Liver (tissue), 9 donors: ENCODE data around the gene RAB23. TPM values are rescaled to one million over a fixed set of nuclear protein-coding genes. Genes with fewer than 3 reads are reported as not detected.

ENCODE experiments used
- DNase-seq: peaks from one replicate; pipeline ENCODE4 v3.0.0-alpha.2; 2017; ENCODE audit warnings: low spot score
- H3K27ac ChIP-seq, 2 donors: one replicate each; pipeline ENCODE4 v1.7.0; 2013; ENCODE audit warnings: inconsistent platforms in 2 of 2, low read length in 2 of 2, control low read depth in 1 of 2, low read depth in 1 of 2, mild to moderate bottlenecking in 1 of 2
- H3K27me3 ChIP-seq, 4 donors: one replicate each; pipeline versions ENCODE4 v1.6.1 to v1.7.0; 2013; ENCODE audit warnings: low read length in 3 of 4, inconsistent platforms in 1 of 4, mild to moderate bottlenecking in 1 of 4, moderate library complexity in 1 of 4; ENCODE audit not compliant: control insufficient read depth in 4 of 4, insufficient read depth in 4 of 4
- H3K36me3 ChIP-seq, 4 donors: one replicate each; pipeline versions ENCODE4 v1.6.1 to v1.7.0; 2013; ENCODE audit warnings: low read length in 3 of 4, mild to moderate bottlenecking in 3 of 4, low read depth in 1 of 4, moderate library complexity in 1 of 4; ENCODE audit not compliant: control insufficient read depth in 4 of 4, insufficient read depth in 3 of 4
- H3K4me1 ChIP-seq, 4 donors: one replicate each; pipeline versions ENCODE4 v1.6.1 to v1.7.0; 2013; ENCODE audit warnings: low read length in 3 of 4, mild to moderate bottlenecking in 3 of 4, moderate library complexity in 1 of 4; ENCODE audit not compliant: control insufficient read depth in 4 of 4, insufficient read depth in 4 of 4
- H3K4me3 ChIP-seq, 3 donors: one replicate each; pipeline versions ENCODE4 v1.6.1 to v1.7.0; 2013; ENCODE audit warnings: low read length in 3 of 3, control low read depth in 1 of 3, low read depth in 1 of 3, mild to moderate bottlenecking in 1 of 3
- H3K9ac ChIP-seq, 2 donors: one replicate each; pipeline ENCODE4 v1.7.0; 2013; ENCODE audit warnings: low read length in 2 of 2, mild to moderate bottlenecking in 2 of 2, moderate library complexity in 2 of 2, control low read depth in 1 of 2, low read depth in 1 of 2
- H3K9me3 ChIP-seq, 4 donors: one replicate each; pipeline versions ENCODE4 v1.6.1 to v1.7.0; 2013; ENCODE audit warnings: low read length in 3 of 4; ENCODE audit not compliant: control insufficient read depth in 4 of 4
- HNF4A ChIP-seq, 2 donors: conservative IDR thresholded peaks; 2 replicates each; pipeline ENCODE4 v1.6.1; 2016; ENCODE audit warnings: antibody characterized with exemption in 2 of 2, mild to moderate bottlenecking in 2 of 2
- HNF4G ChIP-seq: IDR thresholded peaks from 2 replicates; pipeline ENCODE4 v1.6.1; 2016; ENCODE audit warnings: antibody characterized with exemption
- MAX ChIP-seq: IDR thresholded peaks from 2 replicates; pipeline ENCODE4 v1.6.1; 2016; ENCODE audit warnings: antibody characterized with exemption
- RAD21 ChIP-seq, 2 donors: IDR thresholded peaks; 2 replicates each; pipeline ENCODE4 v1.6.1; 2016; ENCODE audit warnings: antibody characterized with exemption in 2 of 2, mild to moderate bottlenecking in 2 of 2
- REST ChIP-seq: IDR thresholded peaks from 2 replicates; pipeline ENCODE4 v1.6.1; 2016; ENCODE audit warnings: antibody characterized with exemption, mild to moderate bottlenecking
- RXRA ChIP-seq, 2 donors: IDR thresholded peaks; 2 replicates each; pipeline ENCODE4 v1.6.1; 2017 to 2018; ENCODE audit warnings: antibody characterized with exemption in 2 of 2, mild to moderate bottlenecking in 1 of 2
- SP1 ChIP-seq: IDR thresholded peaks from 2 replicates; pipeline ENCODE4 v1.6.1; 2018; ENCODE audit warnings: antibody characterized with exemption, mild to moderate bottlenecking
- TAF1 ChIP-seq: conservative IDR thresholded peaks from 2 replicates; pipeline ENCODE4 v1.6.1; 2016; ENCODE audit warnings: antibody characterized with exemption, mild to moderate bottlenecking
- YY1 ChIP-seq: IDR thresholded peaks from 2 replicates; pipeline ENCODE4 v1.6.1; 2016; ENCODE audit warnings: antibody characterized with exemption, mild to moderate bottlenecking
- WGBS: extraction: QIAGEN DNeasy Blood & Tissue Kit; methylation state at CpG from one replicate; pipeline ENCODE4 v1.1.7; 2013; 5-methylcytosine and 5-hydroxymethylcytosine counted together
- polyA plus RNA-seq, 2 donors: library from polyadenylated mRNA; stranded (reverse) in 1 of 2; unstranded in 1 of 2; fragments of 200-250 nt in 1 of 2; fragments of >200 nt in 1 of 2; fragmentation: Nextera tagmentation in 1 of 2; extraction: Ambion mirVana in 1 of 2; gene quantifications; one replicate each; pipeline versions ENCODE4 v1.2.1 to v1.2.3, GENCODE V29; 2013 to 2015
- total RNA-seq, 2 donors: library from RNA; depleted of rRNA; stranded (reverse); fragments of >200 nt; gene quantifications; one replicate each; pipeline ENCODE4 v1.2.3, GENCODE V29; 2014
- TF ChIP-seq, protein P1 (sequence below): IDR thresholded peaks from 2 replicates; pipeline ENCODE4 v1.6.1; 2016; ENCODE audit warnings: antibody characterized with exemption
- TF ChIP-seq, protein P2 (sequence below): fragments of 150-350 bp; IDR thresholded peaks from 2 replicates; pipeline ENCODE4 v1.5.1; 2017; ENCODE audit warnings: improper control_type of control experiment, low read depth, low read length; ENCODE audit not compliant: missing input control
- donor health status: healthy.
- donor health status: healthy.
- donor health status: healthy.
- donor health status: healthy.
- donor health status: healthy.

Gene RAB23
- total and polyA plus RNA-seq, 4 donors: 0.60 to 4.3 (median 2.4) TPM

DNA sequence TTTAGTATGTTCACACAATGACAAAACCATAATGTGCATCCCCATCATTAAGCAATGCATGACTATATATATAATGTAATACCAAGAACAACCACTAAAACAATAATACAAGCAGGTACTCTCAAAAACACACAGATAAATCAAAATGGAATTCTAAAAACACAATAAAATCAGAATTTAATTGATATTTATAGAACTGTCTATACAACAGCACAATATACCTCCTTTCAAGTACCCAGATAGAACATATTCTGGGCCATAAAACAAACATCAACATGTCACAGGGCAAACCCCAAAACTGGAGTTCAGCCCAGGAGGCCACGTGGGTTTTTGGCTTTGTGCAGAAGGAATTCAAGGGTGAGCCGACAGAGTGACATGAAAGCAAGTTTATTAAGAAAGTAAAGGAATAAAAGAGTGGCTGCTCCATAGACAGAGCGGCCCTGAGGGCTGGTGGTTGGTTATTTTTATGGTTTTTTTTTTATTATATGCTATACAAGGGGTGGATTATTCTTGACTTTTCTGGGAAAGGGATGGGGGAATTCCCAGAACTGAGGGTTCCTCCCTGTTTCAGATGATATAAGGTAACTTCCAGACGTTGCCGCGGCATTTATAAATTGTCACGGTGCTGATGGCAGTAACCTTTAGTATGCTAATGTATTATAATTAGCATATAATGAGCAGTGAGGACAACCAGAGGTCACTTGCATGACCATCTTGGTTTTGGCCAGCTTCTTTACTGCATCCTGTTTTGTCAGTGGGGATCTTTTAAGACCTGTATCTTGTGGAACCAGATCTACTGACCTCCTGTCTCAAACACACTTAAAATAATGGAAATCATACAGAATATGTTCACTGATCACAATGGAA is 5.6 kb downstream of the RAB23 start (continued):
- TF ChIP-seq YY1 (no peak), MAX (no peak), SP1 (no peak), HNF4G (no peak), TAF1 (no peak), HNF4A (conservative IDR thresholded peaks at IDR 0.05) (no peak)
- TF ChIP-seq, protein P1, sequence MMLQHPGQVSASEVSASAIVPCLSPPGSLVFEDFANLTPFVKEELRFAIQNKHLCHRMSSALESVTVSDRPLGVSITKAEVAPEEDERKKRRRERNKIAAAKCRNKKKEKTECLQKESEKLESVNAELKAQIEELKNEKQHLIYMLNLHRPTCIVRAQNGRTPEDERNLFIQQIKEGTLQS: no peak

DNA sequence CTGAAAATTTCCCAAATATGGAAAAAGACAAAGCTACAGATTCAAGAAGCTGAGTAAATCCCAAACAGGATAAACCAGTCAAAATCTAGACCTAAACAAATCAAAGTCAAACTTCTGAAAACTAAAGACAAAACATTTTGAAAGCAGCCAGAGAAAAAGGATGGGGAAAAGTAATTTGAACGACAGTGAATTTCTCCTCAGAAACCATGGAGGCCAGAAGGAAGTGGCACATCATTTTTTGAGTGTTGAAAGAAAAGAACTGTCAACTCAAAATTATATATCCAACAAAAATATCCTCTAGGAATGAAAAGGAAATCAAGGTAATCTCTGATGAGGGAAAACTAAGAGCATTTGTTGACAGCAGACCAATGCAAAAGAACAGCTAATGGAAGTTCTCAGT is 6.8 kb downstream of the RAB23 start:
- 95% methylated on average over 1 of the region's 1 CpG for WGBS

More for the DNA sequence above, 6.8 kb downstream of the RAB23 start:
- Histone ChIP-seq H3K4me3 (no peak overlapping the region), H3K27me3 (no peaks in the 10 kb centered on the region), H3K36me3 (no peaks in the 10 kb centered on the region), H3K9ac (no peak overlapping the region), H3K27ac (no peak overlapping the region), H3K4me1 (no peaks in the 10 kb centered on the region), H3K9me3 (no peaks in the 10 kb centered on the region)
- TF ChIP-seq TAF1 (no peak), RAD21 (IDR thresholded peaks at IDR 0.05) (no peak), HNF4G (no peak), RXRA (IDR thresholded peaks at IDR 0.05) (no peak), REST (no peak), MAX (no peak), HNF4A (conservative IDR thresholded peaks at IDR 0.05) (no peak), YY1 (no peak)
- TF ChIP-seq, protein P2, sequence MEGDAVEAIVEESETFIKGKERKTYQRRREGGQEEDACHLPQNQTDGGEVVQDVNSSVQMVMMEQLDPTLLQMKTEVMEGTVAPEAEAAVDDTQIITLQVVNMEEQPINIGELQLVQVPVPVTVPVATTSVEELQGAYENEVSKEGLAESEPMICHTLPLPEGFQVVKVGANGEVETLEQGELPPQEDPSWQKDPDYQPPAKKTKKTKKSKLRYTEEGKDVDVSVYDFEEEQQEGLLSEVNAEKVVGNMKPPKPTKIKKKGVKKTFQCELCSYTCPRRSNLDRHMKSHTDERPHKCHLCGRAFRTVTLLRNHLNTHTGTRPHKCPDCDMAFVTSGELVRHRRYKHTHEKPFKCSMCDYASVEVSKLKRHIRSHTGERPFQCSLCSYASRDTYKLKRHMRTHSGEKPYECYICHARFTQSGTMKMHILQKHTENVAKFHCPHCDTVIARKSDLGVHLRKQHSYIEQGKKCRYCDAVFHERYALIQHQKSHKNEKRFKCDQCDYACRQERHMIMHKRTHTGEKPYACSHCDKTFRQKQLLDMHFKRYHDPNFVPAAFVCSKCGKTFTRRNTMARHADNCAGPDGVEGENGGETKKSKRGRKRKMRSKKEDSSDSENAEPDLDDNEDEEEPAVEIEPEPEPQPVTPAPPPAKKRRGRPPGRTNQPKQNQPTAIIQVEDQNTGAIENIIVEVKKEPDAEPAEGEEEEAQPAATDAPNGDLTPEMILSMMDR: no peak
- DNase-seq: no peak
